VCaP (cell line): Measurements from ENCODE around the gene SLC26A9.
"Not testable (repeated sequence)": the region's sequence is repeated elsewhere in the genome, so short reads cannot be mapped to it uniquely, and the experiment has no call there.

Source experiments
- H3K27ac ChIP-seq: fragments of 450-650 bp; 2 replicates; pipeline ENCODE4 v1.5.1; 2017
- TF ChIP-seq, protein P1 (sequence below): fragments of 450-650 bp; conservative IDR thresholded peaks from 2 replicates; pipeline ENCODE4 v1.5.1; 2017; ENCODE audit warnings: mild to moderate bottlenecking, moderate library complexity

The SLC26A9 gene

DNA sequence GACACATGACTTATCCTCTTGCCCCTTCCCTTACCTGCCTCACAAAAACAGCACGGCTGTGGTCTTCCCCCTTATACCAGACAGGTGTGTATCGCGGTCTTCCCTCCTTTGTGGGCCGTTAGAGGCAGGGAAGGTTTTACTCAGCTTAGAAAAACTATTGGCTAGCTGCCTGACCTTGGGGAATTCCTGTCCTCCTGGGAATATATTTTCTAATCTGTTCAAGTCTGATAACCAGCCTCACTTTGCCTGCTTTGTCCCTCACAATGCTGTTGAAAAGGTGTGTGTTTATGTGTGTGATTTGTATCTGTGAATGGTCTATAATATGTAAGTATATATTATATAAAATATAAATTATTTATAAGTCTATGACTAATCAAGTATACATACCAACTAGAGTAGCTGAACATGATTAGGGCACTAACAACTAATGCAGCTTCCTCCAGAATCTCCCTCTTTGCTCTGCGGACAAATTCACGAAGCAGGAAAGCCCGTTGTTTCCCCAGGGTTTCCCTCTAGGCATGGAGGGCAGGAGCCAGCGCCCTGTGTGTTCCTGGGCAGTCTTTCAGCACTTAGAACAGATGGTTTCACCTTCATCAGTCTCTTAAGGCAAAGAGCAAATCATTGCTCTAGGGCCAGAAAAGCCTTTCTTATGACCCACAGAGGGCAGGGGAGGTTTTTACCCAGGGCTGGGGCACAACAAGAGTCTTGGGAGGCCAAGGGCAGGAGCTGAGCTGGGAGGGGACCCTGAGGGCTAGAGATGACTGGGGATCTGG, 25.6 kb downstream of the SLC26A9 start:
- TF ChIP-seq, protein P1, sequence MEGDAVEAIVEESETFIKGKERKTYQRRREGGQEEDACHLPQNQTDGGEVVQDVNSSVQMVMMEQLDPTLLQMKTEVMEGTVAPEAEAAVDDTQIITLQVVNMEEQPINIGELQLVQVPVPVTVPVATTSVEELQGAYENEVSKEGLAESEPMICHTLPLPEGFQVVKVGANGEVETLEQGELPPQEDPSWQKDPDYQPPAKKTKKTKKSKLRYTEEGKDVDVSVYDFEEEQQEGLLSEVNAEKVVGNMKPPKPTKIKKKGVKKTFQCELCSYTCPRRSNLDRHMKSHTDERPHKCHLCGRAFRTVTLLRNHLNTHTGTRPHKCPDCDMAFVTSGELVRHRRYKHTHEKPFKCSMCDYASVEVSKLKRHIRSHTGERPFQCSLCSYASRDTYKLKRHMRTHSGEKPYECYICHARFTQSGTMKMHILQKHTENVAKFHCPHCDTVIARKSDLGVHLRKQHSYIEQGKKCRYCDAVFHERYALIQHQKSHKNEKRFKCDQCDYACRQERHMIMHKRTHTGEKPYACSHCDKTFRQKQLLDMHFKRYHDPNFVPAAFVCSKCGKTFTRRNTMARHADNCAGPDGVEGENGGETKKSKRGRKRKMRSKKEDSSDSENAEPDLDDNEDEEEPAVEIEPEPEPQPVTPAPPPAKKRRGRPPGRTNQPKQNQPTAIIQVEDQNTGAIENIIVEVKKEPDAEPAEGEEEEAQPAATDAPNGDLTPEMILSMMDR = no peak
- H3K27ac ChIP-seq = no peak overlapping the region

DNA sequence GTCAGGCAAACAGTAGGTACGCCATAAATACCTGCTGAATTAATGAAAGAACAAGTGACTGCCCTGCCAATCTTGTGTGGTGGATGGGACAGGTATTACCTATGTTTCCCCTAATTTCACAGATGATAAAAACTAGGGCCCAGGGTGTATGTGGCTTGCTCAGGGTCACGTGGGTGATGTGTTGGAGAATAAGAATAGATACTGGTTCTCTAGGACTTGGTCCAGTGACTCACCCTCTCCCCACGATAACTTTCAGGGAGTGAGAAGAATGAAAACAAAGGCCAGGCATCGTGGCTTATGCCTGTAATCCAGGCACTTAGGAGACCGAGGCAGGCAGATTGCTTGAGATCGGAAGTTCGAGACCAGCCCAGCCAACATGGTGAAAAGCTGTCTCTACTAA, 26.7 kb downstream of the SLC26A9 start:
- no peak overlapping the region for H3K27ac ChIP-seq
- TF ChIP-seq, protein P1 = no peak

DNA sequence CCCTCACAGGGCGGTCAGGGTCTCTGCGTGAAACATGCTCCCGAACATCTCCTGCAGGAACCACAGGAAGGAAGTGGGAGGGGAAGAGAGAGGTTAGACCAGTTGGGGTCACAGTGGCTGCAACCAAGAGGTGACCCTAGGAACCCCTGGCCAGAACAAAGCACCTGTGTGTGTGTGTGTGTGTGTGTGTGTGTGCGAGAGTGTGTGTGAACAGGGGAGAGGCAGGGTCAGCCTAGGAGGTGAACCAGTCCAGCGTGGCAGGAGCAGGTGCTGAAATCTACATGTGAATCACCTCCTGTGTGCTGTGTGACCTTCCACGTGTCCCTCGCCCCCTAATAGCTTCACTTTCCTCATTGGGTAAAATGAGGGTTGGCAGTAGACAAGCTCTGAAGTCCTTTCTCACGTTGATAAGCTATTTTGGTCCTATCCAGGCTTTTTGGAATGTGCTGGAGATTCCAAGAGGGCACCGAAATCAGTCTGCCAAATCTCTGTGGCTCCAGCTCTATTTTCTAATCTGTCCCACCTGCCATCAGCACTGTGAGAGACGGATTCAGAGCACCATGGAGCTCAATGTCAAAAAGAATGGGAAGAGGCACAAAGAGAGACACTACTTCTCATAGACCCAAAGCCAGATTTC, 27.8 kb downstream of the SLC26A9 start:
- no peak overlapping the region for H3K27ac ChIP-seq
- TF ChIP-seq, protein P1 = no peak

DNA sequence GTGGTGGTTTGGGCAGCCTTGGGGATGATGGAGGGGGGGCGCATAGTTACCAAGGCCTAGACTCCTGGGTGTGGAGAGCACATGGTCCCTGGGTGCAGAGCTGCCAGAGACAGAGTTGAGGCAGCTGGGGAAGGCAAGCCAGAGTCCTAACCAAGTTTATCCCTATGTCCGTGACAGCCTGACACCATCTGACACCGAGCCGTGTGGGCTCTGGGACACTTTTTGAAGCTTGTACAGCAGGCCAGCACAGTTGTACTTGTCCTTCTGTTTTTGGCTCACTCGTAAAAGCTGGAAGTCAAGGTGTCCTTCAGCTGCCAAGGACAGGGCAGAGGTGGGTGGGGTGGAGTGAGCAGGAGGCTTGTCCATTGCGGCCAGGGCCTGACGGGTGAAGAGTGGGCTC, 28.5 kb downstream of the SLC26A9 start:
- H3K27ac ChIP-seq = no peak overlapping the region
- TF ChIP-seq, protein P1 = no peak

DNA sequence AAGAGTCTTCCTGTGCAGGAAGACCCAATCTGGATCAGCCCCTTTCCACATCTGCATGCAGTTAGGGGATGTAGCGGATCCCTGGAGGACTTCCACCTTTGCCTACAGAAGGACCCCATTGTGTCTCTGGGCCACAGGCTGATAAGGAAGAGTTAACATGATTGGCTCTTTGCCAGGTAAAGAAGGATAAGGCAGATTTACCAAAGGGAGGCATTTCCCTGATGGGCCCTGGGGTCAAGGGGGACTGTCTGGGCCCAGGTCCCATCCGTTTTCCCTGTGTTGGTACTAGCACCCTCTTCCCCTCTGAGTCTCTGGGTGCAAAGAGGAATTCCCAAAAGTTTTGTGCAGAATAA, 29.1 kb downstream of the SLC26A9 start:
- TF ChIP-seq, protein P1 = no peak
- no peak overlapping the region for H3K27ac ChIP-seq

DNA sequence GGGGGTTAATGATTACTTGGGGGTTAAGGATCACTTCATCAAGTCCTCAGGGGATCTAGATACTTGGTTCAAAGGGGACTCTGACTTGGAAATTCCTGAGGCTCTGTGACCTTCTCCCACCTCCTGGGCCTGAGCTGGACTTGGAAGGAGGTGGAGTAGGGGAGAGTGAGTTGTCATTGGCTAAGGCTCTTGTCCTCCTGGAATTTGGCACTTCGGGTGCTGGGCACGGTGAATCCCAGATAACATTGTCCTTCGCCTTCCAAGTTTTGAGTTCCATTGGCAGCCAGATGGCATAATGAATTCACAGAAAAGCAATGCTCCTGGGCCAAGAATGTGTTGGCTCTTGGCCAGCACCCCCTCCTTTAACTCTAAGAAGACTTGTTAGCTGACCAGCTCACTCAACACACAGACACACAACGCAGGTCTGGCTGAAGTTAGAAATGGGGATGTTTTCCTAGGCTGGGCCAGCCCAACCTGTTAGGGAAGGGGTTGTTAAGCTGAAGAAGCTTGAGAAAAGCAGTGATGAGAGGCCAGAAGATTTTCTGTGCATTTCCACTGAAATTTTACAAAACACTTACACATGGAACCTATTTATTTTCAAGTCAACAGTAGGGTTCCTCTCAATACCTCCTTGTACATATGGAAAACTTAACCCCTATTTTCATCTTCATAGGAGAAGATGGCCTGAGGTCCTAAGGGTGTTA, 29.7 kb downstream of the SLC26A9 start:
- no peak overlapping the region for H3K27ac ChIP-seq
- TF ChIP-seq, protein P1 = no peak

DNA sequence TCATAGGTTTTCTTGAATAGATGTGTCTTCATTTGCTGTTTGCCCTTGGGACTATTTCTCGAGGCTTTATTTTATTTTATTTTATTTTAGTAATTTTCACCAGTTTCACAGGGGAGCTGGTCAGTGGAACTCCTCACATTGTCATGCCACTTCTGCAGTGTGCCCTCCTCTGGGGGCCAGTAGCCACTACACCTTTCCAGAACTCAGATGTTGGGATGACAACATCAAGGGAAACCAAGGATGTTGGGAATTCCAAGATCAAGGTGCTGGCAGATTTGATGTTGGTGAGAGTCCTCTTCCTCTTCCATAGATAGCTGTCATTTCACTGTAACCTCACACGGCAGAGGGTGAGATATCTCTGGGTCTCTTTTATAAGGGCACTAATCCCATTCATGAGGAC, 35.5 kb downstream of the SLC26A9 start:
- TF ChIP-seq, protein P1 = peak; percentile 89
- H3K27ac ChIP-seq = no peak overlapping the region

DNA sequence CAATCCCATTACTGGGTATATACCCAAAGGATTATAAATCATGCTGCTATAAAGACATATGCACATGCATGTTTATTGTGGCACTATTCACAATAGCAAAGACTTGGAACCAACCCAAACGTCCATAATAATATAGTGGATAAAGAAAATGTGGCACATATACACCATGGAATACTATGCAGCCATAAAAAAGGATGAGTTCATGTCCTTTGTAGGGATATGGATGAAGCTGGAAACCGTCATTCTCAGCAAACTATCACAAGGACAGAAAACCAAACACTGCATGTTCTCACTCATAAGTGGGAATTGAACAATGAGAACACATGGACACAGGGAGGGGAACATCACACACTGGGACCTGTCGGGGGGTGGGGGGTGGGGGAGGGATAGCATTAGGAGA, 38.2 kb downstream of the SLC26A9 start:
- not testable (repeated sequence) for H3K27ac ChIP-seq
